Activated T-cell treated with anti-CD3 and anti-CD28 coated beads, Interleukin-2, amount 50 U/mL, for 24 hours (primary cell): Measurements from ENCODE around the gene TPK1.
"Not testable (repeated sequence)": the region's sequence is repeated elsewhere in the genome, so short reads cannot be mapped to it uniquely, and the experiment has no call there.

ENCODE experiments used
- DNase-seq: peaks from one replicate; pipeline ENCODE4 v3.0.0-alpha.2; 2020
- H3K27ac Mint-ChIP-seq: 2 replicates; pipeline ENCODE4 v1.8.0; 2020; ENCODE audit warnings: mild to moderate bottlenecking, mixed read lengths
- H3K27me3 Mint-ChIP-seq: 2 replicates; pipeline ENCODE4 v1.8.0; 2020; ENCODE audit warnings: mixed read lengths
- H3K36me3 Mint-ChIP-seq: 2 replicates; pipeline ENCODE4 v1.8.0; 2020; ENCODE audit warnings: low read depth, mixed read lengths
- H3K4me1 Mint-ChIP-seq: 2 replicates; pipeline ENCODE4 v1.8.0; 2020; ENCODE audit warnings: low read depth, mixed read lengths
- H3K4me3 Mint-ChIP-seq: 2 replicates; pipeline ENCODE4 v1.8.0; 2020; ENCODE audit warnings: mild to moderate bottlenecking, moderate library complexity, mixed read lengths
- H3K9me3 Mint-ChIP-seq: 2 replicates; pipeline ENCODE4 v1.8.0; 2020; ENCODE audit warnings: mixed read lengths

The TPK1 gene

DNA sequence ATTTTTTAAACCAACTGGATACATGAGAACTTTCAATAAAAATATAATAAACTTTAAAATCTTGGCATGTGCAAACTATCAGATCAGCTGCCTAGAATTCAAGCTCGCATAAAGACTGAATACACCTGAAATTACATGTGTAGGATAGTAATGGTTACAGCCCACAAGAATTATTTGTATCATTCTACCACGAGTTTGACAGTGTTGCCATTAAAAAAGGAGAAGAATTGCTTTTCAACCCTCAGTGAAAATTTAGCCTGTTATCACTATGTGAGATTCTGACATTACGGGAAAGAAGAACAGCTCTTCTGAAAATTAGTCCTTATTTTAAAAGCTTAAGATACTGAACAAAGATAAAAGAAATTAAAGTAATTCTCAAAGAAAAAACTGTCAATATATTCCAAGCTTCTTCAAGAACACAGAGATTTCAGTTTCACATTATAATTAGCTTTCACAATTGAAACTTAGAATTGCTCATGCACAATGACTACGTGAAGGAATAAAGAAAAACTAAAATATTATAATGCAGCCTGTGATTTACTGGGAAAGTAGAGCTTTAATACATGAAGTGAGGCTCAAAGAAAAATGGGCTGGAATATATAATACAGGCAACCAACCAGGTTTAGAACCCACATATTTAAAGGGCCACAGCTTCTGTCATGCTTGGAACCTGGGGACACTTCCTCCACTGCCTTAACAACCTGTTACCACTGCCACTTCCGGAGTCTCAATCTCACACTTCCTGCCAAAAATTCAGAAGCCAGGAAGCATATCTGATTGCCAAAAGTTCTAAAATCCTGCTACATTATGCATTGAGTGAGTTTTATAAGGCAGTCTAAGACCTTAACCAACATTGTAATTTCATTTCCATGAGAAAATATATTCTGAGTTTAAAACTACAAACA lies 23.2 kb downstream of the TPK1 start:
- peaks cover 3% of the 10 kb centered on the region for H3K9me3 Mint-ChIP-seq
- no peaks in the 10 kb centered on the region for H3K27me3 Mint-ChIP-seq
- DNase-seq: no peak
- H3K36me3 Mint-ChIP-seq: peaks cover 14% of the 10 kb centered on the region
- peaks cover 63% of the 10 kb centered on the region for H3K4me1 Mint-ChIP-seq
- peak overlapping the region; percentile 70 for H3K4me3 Mint-ChIP-seq
- H3K27ac Mint-ChIP-seq: peak overlapping the region; percentile 95

DNA sequence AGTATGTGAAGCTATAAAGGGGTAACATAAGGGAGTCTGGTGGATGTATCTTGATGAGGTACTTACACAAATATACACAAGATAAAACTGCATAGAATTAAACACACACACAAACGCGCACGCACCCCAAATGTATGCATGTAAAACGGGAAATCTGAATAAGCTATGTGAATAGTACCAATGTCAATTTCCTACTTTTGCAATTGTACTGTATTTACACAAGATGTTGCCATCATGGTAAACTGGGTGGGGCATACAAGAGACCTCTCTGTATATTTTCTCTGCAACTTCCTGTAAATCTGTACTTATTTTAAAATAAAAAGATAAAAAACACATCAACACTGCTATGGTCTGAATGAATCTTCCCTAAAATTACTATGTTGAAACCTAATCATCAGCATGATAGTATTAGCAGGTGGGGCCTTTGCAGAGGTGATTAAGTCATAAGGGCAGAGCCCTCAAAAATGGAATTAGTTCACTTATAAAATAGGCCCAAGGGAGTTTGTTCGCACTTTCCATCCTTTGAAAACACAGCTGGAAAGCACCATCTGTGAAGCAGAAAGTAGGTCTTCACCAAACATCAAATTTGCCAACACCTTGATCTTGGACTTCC lies 30.1 kb downstream of the TPK1 start:
- Mint-ChIP-seq H3K4me3 (no peak overlapping the region), H3K4me1 (peaks cover 47% of the 10 kb centered on the region), H3K27ac (no peak overlapping the region), H3K27me3 (no peaks in the 10 kb centered on the region), H3K9me3 (peaks cover 10% of the 10 kb centered on the region), H3K36me3 (peaks cover 30% of the 10 kb centered on the region)
- no peak for DNase-seq

DNA sequence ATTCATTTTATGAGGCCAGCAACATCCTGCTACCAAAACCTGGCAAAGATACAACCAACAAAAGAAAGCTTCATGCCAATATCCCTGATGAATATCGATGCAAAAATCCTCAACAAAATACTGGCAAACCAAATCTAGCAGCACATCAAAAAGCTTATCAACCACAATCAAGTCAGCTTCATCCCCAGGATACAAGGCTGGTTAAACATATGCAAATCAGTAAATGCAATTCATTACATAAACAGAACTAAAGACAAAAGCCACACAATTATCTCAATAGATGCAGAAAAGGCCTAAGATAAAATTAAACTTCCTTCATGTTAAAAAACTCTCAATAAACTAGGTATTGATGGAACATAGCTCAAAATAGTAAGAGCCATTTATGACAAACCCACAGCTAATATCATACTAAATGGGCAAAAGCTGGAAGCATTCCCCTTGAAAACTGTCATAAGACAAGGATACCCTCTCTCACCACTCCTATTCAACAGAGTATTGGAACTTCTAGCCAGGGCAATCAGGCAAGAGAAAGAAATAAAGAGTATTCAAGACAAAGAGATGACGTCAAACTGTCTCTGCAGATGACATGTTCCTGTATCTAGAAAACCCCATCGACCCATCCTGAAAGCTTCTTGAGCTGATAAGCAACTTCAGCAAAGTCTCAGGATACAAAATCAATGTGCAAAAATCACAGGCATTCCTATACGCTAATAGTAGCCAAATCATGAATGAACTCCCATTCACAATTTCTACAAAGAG lies 35.0 kb downstream of the TPK1 start:
- not testable (repeated sequence) for DNase-seq, H3K4me3 Mint-ChIP-seq, H3K27ac Mint-ChIP-seq, H3K27me3 Mint-ChIP-seq
- peaks cover 14% of the 10 kb centered on the region for H3K9me3 Mint-ChIP-seq
- H3K4me1 Mint-ChIP-seq: peaks cover 35% of the 10 kb centered on the region
- H3K36me3 Mint-ChIP-seq: peaks cover 51% of the 10 kb centered on the region

DNA sequence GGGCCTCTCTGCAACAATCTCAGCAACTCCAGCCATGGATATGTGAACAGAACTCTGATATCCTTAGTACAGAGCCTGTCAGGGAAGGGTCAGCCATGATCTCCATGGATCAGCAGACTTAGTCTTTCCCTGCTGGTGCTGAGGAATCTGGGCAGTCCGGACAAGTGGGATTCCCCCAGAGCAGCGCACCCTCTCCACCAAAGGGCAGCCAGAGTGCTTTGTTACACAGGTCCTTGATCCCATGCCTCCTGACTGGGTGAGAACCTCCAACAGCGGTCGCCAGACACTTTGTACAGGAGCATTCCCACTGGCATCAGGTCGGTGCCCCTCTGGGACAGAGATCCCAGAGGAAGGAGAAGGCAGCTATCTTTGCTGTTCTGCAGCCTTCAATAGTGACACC lies 38.9 kb downstream of the TPK1 start:
- Mint-ChIP-seq H3K9me3 (peaks cover 11% of the 10 kb centered on the region), H3K27me3 (no peaks in the 10 kb centered on the region), H3K4me3 (no peak overlapping the region), H3K36me3 (peaks cover 33% of the 10 kb centered on the region), H3K4me1 (peaks cover 26% of the 10 kb centered on the region), H3K27ac (no peak overlapping the region)
- DNase-seq: no peak

DNA sequence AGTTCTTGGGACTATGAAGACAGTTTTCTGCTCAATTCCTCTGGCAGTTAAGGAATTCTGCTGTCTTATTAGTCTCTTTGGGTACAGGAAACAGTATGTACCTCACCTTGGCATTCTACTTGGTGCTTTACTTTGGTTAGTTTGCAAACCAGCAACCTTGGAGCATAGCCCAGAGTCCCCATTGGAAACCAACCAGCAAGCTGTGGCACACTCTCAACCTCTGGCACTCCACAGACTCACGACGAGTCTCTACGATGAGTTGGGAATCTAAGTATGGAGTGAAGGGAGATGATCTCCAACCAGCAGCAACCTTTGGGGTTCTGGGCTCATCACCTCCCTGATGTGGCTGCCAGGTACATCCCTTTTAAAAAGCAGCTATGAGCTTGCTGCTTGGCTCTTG lies 43.8 kb downstream of the TPK1 start:
- H3K4me3 Mint-ChIP-seq: no peak overlapping the region

DNA sequence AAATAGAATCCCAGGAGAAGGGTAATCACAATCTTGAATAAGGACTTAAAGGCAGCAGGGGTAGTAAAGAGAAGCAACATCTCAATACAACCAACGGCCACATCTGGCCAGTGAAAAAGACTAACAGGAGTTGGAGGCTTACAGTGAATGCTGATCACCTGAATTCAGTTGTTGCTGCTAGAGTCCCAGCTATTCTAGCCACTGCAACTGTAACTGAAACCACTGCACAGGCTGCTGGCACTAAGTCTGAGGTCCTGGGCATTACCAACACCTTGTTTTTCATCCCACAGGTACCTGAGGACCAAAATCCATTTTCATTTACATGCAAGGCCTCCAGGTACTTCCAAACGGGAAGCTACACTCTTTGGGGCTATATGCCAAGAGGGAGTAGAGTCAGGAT lies 44.4 kb downstream of the TPK1 start:
- DNase-seq: no peak
- H3K4me3 Mint-ChIP-seq: no peak overlapping the region
- peaks cover 3% of the 10 kb centered on the region for H3K36me3 Mint-ChIP-seq
- H3K9me3 Mint-ChIP-seq: no peaks in the 10 kb centered on the region
- H3K27ac Mint-ChIP-seq: no peak overlapping the region
- H3K4me1 Mint-ChIP-seq: peaks cover 12% of the 10 kb centered on the region
- no peaks in the 10 kb centered on the region for H3K27me3 Mint-ChIP-seq

More for the DNA sequence above, 43.8 kb downstream of the TPK1 start:
- no peak overlapping the region for H3K27ac Mint-ChIP-seq
- H3K27me3 Mint-ChIP-seq: no peaks in the 10 kb centered on the region
- H3K36me3 Mint-ChIP-seq: peaks cover 8% of the 10 kb centered on the region
- H3K4me1 Mint-ChIP-seq: peaks cover 10% of the 10 kb centered on the region
- H3K9me3 Mint-ChIP-seq: no peaks in the 10 kb centered on the region
- no peak for DNase-seq

DNA sequence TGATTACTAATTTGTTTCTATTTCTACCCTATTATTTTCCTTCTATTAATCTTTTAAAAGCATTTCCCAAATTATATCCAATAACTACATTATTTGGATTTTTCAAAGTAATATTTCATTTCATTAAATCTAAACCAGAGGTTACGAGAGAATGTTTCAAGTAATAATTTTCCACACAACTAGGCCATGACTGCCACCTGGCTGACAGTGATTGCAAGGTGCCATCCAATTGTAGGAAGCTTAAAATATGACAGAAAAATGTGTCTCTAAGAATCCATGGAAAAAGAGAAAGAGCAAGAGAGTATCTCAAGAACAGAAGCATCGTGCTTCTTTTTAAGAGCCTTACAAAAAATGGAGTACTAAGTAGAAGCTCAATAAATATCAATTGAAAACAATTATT lies 48.7 kb downstream of the TPK1 start:
- H3K9me3 Mint-ChIP-seq: no peaks in the 10 kb centered on the region
- H3K27me3 Mint-ChIP-seq: no peaks in the 10 kb centered on the region
- H3K4me1 Mint-ChIP-seq: peaks cover 14% of the 10 kb centered on the region
- H3K27ac Mint-ChIP-seq: no peak overlapping the region
- no peak for DNase-seq
- no peaks in the 10 kb centered on the region for H3K36me3 Mint-ChIP-seq
- H3K4me3 Mint-ChIP-seq: no peak overlapping the region

DNA sequence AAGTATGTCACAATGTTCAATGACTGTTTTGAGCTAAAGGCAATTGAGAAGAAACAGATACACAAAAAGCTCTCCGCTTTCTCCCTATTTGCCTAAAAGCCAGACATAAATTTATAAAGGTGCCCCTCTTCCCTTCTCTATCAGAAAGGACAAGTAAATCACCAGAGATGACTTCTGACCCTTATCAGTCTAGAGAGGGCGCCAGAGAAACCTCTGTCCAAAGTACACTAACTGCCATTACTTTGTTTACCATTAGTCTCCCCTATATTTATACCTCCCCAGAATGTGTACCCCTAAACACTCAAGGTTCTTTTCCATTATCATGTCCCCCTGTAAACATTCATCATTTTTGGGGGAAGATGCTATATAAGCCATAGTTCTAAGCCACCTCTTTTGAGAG lies 49.3 kb downstream of the TPK1 start:
- H3K4me1 Mint-ChIP-seq: peaks cover 20% of the 10 kb centered on the region
- no peaks in the 10 kb centered on the region for H3K27me3 Mint-ChIP-seq
- no peak overlapping the region for H3K27ac Mint-ChIP-seq
- H3K4me3 Mint-ChIP-seq: no peak overlapping the region
- H3K36me3 Mint-ChIP-seq: no peaks in the 10 kb centered on the region
- no peak for DNase-seq
- H3K9me3 Mint-ChIP-seq: no peaks in the 10 kb centered on the region

DNA sequence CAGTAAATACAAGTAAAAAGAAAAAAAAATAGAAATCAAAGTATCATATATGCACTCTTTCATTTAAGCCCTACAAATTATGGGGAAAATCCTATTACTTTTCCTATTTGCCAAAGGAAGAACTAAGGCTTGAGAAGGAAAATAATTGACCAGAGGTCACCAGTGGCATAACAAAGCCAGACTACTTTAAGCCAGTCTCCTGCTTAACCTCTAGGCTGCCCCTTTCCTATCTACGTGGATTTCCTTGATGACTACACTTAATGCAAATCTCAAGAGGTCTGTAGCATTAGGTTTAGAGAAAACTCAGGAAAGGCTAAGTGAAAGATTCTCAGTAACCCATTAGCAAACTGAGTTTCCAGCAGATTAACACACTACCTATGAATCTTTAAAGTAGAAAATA lies 49.8 kb downstream of the TPK1 start:
- Mint-ChIP-seq H3K27ac (no peak overlapping the region), H3K4me3 (no peak overlapping the region), H3K9me3 (no peaks in the 10 kb centered on the region), H3K4me1 (peaks cover 21% of the 10 kb centered on the region), H3K27me3 (no peaks in the 10 kb centered on the region), H3K36me3 (no peaks in the 10 kb centered on the region)
- DNase-seq: no peak

DNA sequence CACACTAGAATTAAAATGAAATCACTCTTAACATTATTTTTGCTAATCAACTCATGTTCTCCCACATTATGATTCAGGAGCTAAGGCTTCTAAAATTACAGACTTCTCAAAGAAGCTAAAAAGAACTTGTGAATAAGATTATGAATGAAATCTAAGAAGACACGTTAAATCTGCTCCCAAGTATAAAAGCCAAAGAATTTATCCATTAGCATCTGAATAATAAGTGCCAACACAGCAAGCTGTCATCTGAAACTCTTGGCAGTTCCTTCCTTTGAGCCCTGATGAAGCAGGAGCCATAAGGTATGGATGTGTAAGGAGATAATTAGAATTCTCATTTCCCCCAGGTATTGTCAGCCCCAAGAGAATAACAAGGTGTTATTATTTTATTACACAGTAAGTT lies 50.3 kb downstream of the TPK1 start:
- H3K27ac Mint-ChIP-seq: no peak overlapping the region
- no peaks in the 10 kb centered on the region for H3K36me3 Mint-ChIP-seq
- no peak overlapping the region for H3K4me3 Mint-ChIP-seq
- DNase-seq: no peak
- H3K4me1 Mint-ChIP-seq: peaks cover 19% of the 10 kb centered on the region
- no peaks in the 10 kb centered on the region for H3K9me3 Mint-ChIP-seq
- no peaks in the 10 kb centered on the region for H3K27me3 Mint-ChIP-seq

DNA sequence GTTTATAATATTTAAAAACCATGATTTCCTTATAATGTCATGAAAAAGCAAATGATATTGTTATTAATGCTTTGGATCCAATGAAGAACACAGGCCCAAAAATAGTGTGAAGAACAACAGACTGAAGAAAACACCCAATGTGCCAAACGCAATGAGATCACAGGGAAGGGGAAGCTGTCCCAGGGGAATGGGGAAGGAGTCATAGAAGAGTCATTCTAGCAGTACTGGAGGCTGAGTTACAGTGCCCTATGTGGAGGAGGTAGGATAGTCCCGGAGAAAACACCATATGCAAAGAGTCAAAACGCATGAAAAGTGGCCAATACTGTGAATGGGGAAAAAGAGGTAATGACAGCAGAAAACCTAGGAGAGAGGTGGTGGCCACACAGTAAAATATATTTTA lies 50.9 kb downstream of the TPK1 start:
- Mint-ChIP-seq H3K27me3 (no peaks in the 10 kb centered on the region), H3K27ac (no peak overlapping the region), H3K4me3 (no peak overlapping the region), H3K4me1 (peaks cover 16% of the 10 kb centered on the region), H3K36me3 (no peaks in the 10 kb centered on the region), H3K9me3 (no peaks in the 10 kb centered on the region)
- DNase-seq: no peak

DNA sequence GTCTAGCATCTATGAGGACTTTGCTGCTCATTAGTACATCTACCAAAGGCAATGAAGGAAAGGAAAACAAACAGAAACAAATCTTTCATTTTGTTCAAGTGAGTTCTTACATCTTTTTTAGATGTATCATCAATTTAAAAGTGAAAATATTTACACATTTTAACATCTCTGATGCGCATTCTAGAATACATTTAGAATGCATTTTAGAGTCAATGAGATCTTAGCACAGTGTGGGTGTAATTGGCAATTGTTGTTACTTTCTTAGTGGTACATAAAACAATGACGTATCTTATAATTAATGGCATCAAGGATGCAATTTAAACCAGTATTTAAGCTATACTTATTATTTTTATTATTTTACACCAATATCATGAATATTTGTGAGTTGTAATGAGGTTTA lies 51.4 kb downstream of the TPK1 start:
- peaks cover 16% of the 10 kb centered on the region for H3K4me1 Mint-ChIP-seq
- H3K4me3 Mint-ChIP-seq: no peak overlapping the region
- H3K9me3 Mint-ChIP-seq: no peaks in the 10 kb centered on the region
- H3K27me3 Mint-ChIP-seq: no peaks in the 10 kb centered on the region
- H3K27ac Mint-ChIP-seq: no peak overlapping the region
- DNase-seq: no peak
- no peaks in the 10 kb centered on the region for H3K36me3 Mint-ChIP-seq

DNA sequence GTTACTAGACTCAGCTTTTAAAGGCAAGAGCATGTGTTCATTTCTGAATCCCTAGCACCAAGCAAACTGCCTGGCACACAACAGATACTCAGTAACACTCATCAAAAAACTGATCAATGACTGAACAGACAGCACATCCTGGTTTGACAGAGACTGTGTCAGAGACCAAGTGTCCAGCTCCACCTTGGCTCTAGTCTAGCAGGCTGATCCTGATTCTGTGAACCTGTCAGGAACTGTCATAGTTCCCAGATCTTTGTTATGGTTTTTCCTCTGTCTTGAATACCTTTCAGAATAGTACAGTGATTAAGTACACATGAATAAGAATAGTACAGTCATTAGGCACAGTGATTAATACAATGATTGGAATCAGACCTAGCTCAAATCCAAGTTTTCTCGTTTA lies 53.0 kb downstream of the TPK1 start:
- no peak overlapping the region for H3K27ac Mint-ChIP-seq
- H3K27me3 Mint-ChIP-seq: no peaks in the 10 kb centered on the region
- H3K9me3 Mint-ChIP-seq: no peaks in the 10 kb centered on the region
- no peak overlapping the region for H3K4me3 Mint-ChIP-seq
- no peak for DNase-seq
- H3K4me1 Mint-ChIP-seq: peaks cover 20% of the 10 kb centered on the region
- no peaks in the 10 kb centered on the region for H3K36me3 Mint-ChIP-seq

DNA sequence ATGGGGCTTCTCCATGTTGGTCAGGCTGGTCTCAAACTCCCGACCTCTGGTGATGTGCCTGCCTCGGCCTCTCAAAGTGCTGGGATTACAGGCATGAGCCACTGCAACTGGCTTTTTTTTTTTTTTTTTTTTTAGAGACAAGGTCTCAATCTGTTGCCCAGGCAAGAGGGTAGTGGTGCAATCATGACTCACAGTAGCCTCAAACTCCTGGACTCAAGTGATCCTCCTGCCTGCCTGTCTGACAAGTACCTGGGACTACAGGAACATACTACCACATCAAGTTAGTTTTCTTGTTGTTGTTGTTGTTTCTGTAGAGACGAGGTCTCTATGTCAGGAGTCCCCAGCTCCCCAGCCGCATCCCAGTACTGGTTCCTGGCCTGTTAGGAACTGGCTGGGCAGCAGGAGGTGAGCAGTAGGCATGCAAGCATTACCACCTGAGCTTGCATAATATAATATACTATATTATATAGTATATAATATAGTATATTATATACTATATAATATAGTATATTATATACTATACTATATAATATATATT lies 55.7 kb downstream of the TPK1 start:
- H3K4me3 Mint-ChIP-seq: no peak overlapping the region
- no peak overlapping the region for H3K27ac Mint-ChIP-seq
- no peaks in the 10 kb centered on the region for H3K9me3 Mint-ChIP-seq
- H3K36me3 Mint-ChIP-seq: no peaks in the 10 kb centered on the region
- no peaks in the 10 kb centered on the region for H3K27me3 Mint-ChIP-seq
- no peak for DNase-seq
- H3K4me1 Mint-ChIP-seq: peaks cover 39% of the 10 kb centered on the region
